ENCODE measurements around the gene INPP1.

INPP1 gene

DNA sequence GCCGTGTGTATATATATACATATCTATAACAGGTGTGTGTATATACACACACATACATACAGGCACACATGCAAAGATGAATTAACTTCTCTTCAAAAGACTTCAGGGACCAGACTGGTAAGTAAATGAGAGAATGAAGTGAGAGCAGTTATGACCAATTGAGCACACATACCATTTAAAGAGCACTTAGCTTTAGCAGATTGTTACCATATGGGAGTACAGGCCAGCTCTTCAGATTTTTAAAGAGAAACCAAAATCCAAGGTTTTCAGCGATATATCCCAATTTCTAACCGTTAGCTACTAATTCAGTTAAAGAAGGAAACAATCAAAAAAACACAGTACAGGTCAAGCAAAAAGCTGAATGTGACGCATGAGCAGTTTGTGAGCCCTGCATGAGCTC is 23.7 kb downstream of the INPP1 start:
- TF ChIP-seq, protein P1, sequence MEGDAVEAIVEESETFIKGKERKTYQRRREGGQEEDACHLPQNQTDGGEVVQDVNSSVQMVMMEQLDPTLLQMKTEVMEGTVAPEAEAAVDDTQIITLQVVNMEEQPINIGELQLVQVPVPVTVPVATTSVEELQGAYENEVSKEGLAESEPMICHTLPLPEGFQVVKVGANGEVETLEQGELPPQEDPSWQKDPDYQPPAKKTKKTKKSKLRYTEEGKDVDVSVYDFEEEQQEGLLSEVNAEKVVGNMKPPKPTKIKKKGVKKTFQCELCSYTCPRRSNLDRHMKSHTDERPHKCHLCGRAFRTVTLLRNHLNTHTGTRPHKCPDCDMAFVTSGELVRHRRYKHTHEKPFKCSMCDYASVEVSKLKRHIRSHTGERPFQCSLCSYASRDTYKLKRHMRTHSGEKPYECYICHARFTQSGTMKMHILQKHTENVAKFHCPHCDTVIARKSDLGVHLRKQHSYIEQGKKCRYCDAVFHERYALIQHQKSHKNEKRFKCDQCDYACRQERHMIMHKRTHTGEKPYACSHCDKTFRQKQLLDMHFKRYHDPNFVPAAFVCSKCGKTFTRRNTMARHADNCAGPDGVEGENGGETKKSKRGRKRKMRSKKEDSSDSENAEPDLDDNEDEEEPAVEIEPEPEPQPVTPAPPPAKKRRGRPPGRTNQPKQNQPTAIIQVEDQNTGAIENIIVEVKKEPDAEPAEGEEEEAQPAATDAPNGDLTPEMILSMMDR (IDR thresholded peaks at IDR 0.05; ENCODE audit: control insufficient read depth, insufficient read depth, low read depth, low read length, missing control alignments), result no peak
- DNase-seq (ENCODE audit: low read depth), result no peak
- no peak overlapping the region for H3K4me3 ChIP-seq (ENCODE audit: control insufficient read depth, low read depth, low read length)

DNA sequence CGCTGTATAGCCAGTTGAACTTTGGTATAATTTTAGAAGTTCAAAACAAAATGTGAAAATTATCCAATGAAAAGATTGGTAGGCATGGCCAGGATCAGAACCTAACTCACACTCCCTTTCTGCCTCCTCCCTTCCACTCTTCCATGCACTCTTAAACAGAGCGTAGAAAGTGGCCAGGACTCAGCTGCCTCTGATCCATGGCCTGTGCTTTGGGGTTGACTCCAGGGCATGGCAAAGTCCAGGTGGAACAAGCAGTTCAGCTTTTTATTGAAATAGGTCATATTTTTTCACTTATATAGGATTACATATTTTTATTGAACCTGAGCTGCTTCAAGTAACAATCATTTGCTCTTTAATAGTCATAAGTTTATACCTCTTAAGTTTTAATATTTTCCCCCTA is 26.2 kb downstream of the INPP1 start:
- TF ChIP-seq, protein P1 (IDR thresholded peaks at IDR 0.05; ENCODE audit: control insufficient read depth, insufficient read depth, low read depth, low read length, missing control alignments), result no peak
- H3K4me3 ChIP-seq (ENCODE audit: control insufficient read depth, low read depth, low read length), result no peak overlapping the region
- DNase-seq (ENCODE audit: low read depth), result no peak

DNA sequence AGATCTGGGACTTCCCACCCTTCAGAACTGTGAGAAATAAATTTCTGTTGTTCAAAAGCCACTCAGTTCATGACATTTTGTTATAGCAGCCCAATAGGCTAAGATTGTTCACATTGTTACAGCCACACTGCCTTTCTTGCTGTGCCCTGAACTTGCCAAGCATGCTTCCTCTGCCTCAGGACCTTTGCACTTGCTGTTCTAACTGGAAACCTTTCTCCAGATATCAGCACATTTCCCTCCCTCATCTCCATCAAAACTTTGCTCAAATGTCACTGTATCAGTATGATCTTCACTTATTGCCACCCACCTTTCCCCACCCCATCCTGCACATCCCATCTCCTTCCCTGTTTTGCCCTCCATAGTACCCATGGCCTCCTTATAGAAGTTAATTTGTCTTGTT is 32.7 kb downstream of the INPP1 start:
- TF ChIP-seq, protein P1 (IDR thresholded peaks at IDR 0.05; ENCODE audit: control insufficient read depth, insufficient read depth, low read depth, low read length, missing control alignments), result no peak
- DNase-seq (ENCODE audit: low read depth), result no peak

DNA sequence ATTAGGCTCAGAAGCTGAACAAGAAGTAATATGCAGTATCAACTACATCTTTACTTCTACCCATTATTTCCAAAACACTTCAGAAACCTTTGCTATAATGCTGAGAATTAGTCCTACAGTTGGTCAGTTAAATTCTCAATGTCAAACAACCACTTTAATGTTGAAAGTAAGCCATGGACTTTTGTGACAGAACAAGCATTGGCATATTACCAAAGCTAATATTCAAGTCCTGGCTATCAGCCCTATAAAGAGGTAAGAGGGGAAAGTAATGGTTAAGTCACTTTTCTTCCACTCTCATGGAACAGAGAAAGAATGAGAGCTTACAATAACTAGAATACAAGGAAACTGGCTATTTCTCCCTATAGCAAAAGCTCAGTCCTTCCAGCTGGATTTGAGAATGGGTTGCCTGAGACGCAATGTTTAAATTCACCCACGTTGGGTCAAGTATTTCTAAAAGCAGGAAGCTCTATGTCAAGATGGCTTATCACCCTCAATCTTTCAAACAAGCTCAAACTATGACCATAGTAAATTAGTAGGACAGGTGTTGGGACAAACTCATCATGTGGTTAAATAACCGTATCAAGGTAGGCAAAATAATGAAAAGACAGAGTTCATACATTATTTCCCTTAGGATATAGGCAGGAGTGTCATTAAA is 33.3 kb downstream of the INPP1 start:
- DNase-seq (ENCODE audit: low read depth), result no peak
- no peak overlapping the region for H3K4me3 ChIP-seq (ENCODE audit: control insufficient read depth, low read depth, low read length)
- TF ChIP-seq, protein P1 (IDR thresholded peaks at IDR 0.05; ENCODE audit: control insufficient read depth, insufficient read depth, low read depth, low read length, missing control alignments), result no peak

More for the DNA sequence above, 32.7 kb downstream of the INPP1 start:
- no peak overlapping the region for H3K4me3 ChIP-seq (ENCODE audit: control insufficient read depth, low read depth, low read length)

DNA sequence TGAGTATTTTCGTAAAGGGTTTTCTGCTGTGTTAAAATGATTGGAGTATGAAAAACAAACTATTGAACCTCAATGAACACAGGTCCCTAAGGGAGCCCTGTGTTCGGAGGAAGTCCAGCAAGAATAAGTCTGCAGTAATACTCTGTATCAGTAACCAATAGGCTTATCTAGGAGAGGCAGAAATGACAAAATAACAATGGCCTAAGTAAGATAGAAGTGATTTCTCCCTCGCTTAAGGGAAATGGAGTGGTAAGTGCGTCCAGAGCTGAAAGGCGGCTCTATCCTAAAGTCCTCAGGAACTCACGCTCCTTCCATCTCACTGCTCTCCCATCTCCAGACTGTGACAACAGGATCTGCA is 35.5 kb downstream of the INPP1 start:
- H3K4me3 ChIP-seq (ENCODE audit: control insufficient read depth, low read depth, low read length), result no peak overlapping the region
- DNase-seq (ENCODE audit: low read depth), result no peak
- TF ChIP-seq, protein P1 (IDR thresholded peaks at IDR 0.05; ENCODE audit: control insufficient read depth, insufficient read depth, low read depth, low read length, missing control alignments), result no peak

DNA sequence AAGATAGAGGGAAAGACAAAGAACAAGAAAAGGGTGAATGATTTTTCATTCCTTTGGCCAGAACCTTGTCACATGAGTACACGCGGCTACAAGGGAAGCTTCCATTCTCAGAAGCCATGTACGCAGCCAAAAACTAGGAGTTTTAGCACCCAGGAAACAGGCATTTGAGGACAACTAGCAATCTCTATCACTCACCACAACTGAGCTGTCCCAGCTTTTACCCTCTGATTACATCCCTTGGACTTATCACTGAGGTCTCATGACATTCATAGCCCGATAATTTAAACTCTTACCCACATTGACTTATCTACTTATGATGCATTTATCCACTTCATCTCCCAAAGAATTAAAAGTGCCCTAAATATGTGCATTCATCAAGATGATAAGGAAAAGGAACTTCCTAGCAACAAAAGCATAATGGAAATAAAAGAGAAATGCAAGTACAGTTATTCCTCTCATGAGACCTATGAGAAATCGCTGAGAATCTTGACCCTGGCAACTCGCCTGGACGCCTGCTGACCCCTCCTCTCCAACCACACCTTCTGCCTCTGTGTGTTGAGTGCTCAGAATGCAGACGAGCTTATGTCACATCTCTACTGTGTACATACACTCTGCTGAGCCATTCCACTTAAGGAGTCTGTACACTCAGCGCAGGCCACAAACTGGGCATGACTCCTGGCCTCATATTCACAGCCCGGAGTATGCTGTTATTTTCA is 36.0 kb downstream of the INPP1 start:
- TF ChIP-seq, protein P1 (IDR thresholded peaks at IDR 0.05; ENCODE audit: control insufficient read depth, insufficient read depth, low read depth, low read length, missing control alignments), result no peak
- H3K4me3 ChIP-seq (ENCODE audit: control insufficient read depth, low read depth, low read length), result no peak overlapping the region
- no peak for DNase-seq (ENCODE audit: low read depth)
